Measurements from ENCODE around the gene CELF3.
"Not testable (repeated sequence)": the region's sequence is repeated elsewhere in the genome, so short reads cannot be mapped to it uniquely, and the experiment has no call there.

The CELF3 gene

GRCh38 chr1:151716771-151717631, at the start of gene CELF3:
Gene CELF3 (minus strand): TSS chr1:151716803. CDS start chr1:151716020, 783 bp downstream.
- no peak for DNase-seq (ENCODE audit: low read depth, low spot score)

DNA sequence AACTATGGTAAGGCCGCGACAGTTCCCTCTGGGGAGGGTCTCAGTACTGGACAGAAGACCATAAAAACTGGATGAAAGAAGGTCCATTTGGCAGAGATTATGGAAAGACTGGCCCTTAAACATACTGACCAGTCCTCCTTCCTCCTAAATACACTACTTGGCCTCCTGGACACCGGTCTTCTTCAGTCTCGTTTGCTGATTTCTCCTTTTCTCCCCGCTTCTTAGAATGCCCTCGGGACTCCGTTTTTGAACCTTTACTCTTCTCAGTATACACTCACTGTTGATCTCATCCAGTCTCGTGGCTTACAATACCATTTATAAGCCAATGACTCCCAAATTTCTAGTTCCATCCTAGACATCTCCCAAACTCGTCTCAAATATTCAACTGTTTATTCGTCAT, 47.4 kb upstream of the CELF3 start:
- no peak for DNase-seq (ENCODE audit: low read depth, low spot score)

DNA sequence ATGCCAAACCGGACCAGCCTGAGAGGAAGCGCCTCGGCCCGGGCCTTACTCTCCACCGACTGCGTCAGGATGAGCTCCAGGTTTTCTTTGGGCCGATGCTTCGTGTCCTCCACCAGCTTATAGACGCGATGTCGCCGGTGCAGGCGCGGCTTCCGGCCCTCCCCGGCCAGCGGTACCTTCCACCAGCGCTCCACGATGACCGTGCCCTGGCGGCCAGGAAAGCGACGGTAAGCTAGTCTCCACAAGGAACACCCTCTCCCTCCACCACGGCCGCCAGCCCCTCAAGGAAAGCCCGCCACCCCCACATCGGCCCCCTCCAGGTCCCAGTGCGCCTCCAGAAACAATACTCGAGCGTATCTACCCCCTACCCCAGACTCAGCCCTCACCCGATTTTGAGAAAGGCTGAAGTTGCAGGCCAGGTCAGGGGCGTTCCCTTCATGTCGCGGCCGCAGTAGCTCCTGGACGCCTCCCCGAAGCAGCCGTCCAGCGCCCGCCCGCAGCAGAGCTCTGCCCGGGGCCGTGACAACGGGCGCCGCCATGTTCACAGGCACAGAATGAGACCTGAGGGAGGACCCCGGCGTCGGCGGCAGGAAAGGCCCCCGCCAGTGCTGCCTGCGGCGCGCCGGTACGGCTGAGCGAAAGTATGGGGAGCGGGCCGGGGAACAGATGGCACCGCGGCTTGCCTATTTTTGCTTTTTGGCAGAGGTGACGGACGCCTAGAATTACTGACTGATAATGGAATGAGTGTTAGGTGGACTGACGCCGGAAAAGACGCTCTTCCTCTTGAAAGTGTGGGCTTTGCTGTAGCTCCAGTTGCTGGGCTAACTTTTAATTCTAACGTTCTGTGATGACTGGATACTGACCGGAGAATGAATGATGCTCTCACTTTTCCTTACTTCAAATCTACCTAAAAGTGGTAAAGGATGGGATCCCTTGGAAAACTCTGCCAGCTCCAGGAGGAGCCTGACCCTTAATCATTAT, 46.6 kb upstream of the CELF3 start, which contains the start of gene MRPL9:
Gene MRPL9 (minus strand): TSS at position 556 of the 981 bp plus-strand sequence. CDS start 17 bp downstream, at position 539.
- peak; percentile 33 for DNase-seq (ENCODE audit: low read depth, low spot score)

- no peak for DNase-seq (ENCODE audit: low read depth, low spot score)
These were observed 44.2 kb upstream of the CELF3 start for GRCh38 chr1:151760597-151761385.

DNA sequence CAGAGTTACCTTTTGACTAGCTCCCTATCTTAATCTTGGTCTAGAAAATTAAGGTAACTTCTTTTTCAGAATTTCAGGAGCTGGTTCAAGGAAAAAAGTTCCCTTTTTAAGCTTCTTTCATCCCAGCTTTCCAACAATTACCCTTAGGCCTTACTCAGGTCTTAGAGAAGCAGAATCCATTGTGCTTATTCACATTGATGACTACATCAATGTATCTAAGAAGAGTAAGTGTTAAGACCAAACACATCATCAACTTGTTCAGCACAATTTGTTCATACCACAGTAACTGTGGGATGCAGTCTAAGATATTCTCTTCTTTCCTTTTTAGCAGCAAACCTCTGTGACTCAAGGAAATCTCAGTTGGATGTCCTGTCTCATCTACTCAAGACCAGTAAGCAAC, 42.6 kb upstream of the CELF3 start:
- DNase-seq (ENCODE audit: low read depth, low spot score): no peak

GRCh38 chr1:151756291-151756690, 39.7 kb upstream of the CELF3 start:
- DNase-seq (ENCODE audit: low read depth, low spot score): no peak

GRCh38 chr1:151741516-151741915, 24.9 kb upstream of the CELF3 start:
- no peak for DNase-seq (ENCODE audit: low read depth, low spot score)

DNA sequence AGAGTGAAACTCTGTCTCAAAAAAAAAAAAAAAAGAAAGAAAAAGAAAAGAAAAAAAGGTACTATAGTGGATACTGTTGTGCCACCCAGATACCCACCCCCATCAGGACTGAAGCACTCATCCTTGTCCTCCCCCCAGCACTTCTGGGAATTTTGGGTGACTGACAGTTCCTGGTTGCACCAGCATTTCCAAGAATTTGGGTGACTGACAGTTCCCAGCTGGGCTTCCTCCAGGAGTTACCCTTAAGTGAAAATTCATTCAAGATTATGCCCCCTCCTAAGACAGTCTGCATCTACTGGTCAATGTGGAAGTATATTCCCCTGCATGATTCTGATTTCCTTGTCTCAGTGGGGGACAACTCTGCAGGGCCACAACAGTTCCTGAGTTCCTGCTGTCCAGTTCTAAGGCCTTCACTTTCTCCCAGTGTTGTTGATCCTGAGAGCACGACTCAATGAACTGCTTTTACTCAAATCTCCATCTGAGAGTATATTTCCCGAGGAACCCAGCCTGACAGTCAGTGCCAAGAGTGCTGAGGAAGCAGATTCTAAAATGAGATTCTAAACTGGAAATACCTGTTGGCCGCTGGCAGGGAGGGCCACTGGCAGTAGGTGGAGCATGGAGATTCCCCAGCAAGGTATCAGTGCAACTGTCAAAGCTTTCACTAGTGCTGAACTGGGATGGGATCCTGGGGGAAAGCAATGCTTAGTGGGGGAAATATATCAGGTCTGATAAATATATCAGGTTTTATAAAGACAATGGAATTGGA, 23.2 kb upstream of the CELF3 start:
- DNase-seq (ENCODE audit: low read depth, low spot score): no peak

DNA sequence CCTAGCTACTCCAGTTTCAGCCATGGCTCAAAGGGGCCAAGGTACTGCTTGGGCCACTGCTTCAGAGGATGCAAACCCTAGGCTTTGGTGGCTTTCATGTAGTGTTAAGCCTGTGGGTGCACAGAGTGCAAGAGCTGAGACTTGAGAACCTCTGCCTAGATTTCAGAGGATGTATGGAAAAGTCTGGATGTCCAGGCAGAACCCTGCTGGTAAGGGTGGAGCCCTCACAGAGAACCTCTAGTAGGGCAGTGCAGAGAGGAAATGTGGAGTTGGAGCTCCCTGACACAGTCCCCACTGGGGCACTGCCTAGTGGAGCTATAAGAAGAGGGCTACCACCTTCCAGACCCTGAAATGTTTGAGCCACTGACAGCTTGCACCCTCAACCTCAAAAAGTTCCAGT, 20.9 kb upstream of the CELF3 start:
- no peak for DNase-seq (ENCODE audit: low read depth, low spot score)

- DNase-seq (ENCODE audit: low read depth, low spot score): no peak
These were observed 20.4 kb upstream of the CELF3 start for GRCh38 chr1:151737026-151737425.

- not testable (repeated sequence) for DNase-seq (ENCODE audit: low read depth, low spot score)
These were observed 17.4 kb upstream of the CELF3 start for GRCh38 chr1:151733995-151734394.

DNA sequence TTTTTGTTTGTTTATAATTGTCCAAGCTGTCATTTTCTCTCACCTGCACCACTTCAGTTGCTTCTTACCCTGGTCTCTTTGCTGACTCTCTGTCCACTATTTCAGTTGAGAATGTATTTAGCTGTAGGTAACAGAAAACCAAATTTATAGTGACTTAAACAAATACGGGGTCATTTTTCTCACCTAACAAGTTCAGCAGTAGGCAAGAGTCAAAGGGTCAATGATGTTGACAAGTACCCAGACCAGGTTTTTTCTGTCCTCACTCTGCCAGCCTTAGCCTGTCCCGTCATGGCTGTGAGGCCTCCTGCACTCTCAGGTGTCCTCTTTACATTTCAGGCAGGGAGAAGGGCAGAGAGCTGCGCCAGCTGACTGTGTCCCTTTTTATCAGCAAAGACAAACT, 16.5 kb upstream of the CELF3 start:
- no peak for DNase-seq (ENCODE audit: low read depth, low spot score)

GRCh38 chr1:151729966-151730291, 13.3 kb upstream of the CELF3 start:
- DNase-seq (ENCODE audit: low read depth, low spot score): no peak

GRCh38 chr1:151729157-151729965, 12.8 kb upstream of the CELF3 start:
- DNase-seq (ENCODE audit: low read depth, low spot score): no peak

DNA sequence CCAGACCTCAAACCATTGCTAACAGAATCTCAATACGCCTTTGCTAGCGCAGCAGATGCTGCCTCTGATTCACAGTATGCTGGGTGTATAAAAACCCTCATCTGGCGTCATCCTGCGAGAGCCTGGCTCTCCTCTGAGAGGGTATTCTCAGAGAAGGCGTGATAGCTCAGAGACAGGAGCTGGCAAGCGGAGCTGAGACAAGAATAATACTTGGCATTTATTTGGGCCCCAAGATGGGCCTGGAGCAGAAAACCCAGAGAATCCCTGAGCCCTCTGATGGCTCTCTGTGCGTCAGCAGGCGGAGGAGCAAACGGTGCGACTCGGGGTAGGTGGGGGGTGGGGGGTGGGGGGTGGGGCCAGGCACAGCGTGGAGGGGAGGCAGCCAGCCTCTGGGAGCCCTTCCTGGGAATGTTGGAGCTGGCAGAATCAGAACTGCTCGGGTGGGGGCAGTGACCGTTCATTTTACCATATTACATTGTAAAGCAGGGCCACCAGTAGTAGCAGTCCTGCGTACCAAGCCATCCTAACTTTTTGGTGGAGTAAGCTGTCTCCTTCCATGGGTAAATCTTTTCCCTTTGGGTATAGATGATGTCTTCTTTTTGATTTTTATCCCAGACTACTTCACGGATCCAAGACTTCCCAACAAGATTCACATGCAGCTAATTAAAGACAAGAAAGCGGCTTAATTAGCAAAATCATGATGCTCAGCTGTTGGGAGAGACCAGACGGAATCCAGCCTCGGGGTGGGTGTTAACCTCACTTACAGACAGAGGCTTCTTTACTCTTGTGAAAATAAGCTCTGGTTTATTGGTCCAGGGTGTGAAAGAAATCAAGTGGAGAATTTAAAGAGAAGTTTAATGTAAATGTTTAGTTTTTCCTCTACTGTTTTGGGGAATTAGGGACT, 11.8 kb upstream of the CELF3 start:
- DNase-seq (ENCODE audit: low read depth, low spot score): no peak

- no peak for DNase-seq (ENCODE audit: low read depth, low spot score)
These were observed 7.2 kb upstream of the CELF3 start for GRCh38 chr1:151723726-151724370.

GRCh38 chr1:151721788-151722510, 5.3 kb upstream of the CELF3 start:
- no peak for DNase-seq (ENCODE audit: low read depth, low spot score)
